ENCODE measurements around the gene SH2D6.
"Not testable (repeated sequence)": the region's sequence is repeated elsewhere in the genome, so short reads cannot be mapped to it uniquely, and the experiment has no call there.

The SH2D6 gene

DNA sequence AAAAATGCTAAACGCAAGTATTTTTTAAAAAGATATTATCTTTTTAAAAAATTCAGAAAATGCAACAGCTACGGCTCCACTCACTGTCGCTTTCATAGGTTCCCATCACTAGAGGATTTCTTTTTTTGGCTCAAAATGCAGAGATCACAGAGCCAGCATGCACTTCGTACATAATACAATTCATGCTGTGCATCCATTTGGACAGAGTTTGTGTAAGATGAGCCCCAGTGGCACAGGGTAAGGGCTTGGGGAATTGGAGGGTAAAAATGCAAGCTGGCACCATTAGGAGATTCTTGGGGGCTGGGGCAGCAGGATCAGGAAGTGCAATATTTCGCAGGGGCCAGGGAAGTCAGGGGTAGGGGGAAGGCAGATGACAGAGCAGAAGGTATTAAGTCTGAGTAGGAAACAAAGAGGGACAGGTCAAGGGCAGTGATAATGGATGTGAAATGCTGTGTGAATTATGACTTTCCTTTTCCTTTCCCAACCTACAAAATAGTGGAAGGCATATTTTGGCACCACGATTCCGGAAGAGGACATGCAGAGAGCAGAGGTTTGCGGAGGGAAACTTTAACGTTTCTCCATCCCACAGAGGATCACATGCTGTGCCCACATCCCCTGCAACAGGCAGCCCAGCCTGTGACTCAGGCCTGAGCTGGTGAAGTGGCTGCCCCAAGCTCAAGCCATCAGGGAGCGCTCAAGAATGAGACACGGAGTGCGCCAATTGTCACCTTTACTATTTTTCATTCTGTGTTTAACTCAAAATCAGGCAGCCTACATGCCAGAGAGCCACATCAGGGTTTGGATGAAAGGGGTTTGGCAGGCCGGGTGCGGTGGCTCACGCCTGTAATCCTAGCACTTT is 13.1 kb upstream of the SH2D6 start:
- TF ChIP-seq, protein P1, sequence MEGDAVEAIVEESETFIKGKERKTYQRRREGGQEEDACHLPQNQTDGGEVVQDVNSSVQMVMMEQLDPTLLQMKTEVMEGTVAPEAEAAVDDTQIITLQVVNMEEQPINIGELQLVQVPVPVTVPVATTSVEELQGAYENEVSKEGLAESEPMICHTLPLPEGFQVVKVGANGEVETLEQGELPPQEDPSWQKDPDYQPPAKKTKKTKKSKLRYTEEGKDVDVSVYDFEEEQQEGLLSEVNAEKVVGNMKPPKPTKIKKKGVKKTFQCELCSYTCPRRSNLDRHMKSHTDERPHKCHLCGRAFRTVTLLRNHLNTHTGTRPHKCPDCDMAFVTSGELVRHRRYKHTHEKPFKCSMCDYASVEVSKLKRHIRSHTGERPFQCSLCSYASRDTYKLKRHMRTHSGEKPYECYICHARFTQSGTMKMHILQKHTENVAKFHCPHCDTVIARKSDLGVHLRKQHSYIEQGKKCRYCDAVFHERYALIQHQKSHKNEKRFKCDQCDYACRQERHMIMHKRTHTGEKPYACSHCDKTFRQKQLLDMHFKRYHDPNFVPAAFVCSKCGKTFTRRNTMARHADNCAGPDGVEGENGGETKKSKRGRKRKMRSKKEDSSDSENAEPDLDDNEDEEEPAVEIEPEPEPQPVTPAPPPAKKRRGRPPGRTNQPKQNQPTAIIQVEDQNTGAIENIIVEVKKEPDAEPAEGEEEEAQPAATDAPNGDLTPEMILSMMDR (IDR thresholded peaks at IDR 0.05; ENCODE audit: borderline replicate concordance, insufficient read depth, low read depth, low read length) = no peak
- no peak overlapping the region for H3K4me3 ChIP-seq (ENCODE audit: low read depth, low read length)

DNA sequence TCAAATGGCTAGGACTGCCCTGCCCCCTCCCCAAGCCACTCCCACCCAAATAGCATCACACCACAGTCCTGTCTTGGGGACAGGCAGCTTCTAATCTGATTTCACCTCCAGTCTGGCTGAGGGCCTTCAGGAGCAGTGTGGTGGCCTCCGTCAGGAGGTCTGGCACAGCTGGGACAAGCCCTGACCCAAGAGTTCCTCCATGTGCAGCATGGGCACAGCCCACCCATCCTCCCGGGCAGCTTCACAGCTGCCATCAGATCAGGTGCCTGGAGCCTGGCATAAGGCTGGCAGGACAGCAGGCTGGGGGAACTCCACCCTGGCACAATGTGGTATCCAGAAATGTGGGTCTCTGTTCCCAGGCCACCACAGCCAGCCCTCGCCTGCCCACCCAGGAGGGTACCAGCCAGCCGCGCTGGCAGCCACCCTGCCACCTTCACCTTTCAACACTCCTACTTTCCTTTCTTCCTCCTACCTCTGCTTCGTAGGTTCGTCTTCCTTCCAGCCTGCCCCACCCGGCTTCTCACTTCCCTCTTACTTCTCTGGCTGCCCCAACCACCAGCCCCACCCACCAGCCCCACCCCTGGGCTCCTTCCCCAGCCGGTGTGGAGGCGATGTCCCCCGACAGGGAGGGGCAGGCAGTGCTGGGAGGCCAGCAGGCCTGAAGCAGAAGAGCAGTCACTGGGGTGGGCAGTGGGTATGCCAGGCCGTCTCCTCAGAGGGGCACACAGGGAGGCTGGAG is 8.5 kb upstream of the SH2D6 start, which contains the start of gene CAPG:
TSS of gene CAPG (minus strand) at position 522 of the 739 bp plus-strand sequence. CDS start 8,221 bp downstream, outside the sequence.
- H3K4me3 ChIP-seq (ENCODE audit: low read depth, low read length) = peak within 1 kb of the TSS; percentile 57
- TF ChIP-seq, protein P1 (IDR thresholded peaks at IDR 0.05; ENCODE audit: borderline replicate concordance, insufficient read depth, low read depth, low read length) = no peak

- TF ChIP-seq, protein P1 (IDR thresholded peaks at IDR 0.05; ENCODE audit: borderline replicate concordance, insufficient read depth, low read depth, low read length) = no peak
- H3K4me3 ChIP-seq (ENCODE audit: low read depth, low read length) = no peak overlapping the region
Measured at GRCh38 chr2:85410584-85411404, 7.7 kb upstream of the SH2D6 start.

DNA sequence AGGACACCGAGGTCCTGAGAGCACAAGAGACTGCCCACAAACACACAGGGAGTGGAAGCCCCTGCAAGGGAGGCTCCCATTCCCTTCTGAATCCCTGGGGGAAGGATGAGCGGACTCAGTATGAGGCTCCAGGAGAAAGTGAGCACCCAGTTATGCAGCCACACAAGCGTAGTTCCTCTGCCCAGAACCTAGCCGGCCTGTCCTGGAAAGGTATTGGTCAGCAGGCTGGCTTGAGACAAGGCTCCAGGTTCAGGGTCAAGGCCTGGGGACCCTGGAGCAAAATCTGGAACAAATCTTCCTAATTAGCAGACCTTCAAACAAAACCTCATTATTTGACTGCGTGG is 7.1 kb upstream of the SH2D6 start:
- H3K4me3 ChIP-seq (ENCODE audit: low read depth, low read length) = no peak overlapping the region
- TF ChIP-seq, protein P1 (IDR thresholded peaks at IDR 0.05; ENCODE audit: borderline replicate concordance, insufficient read depth, low read depth, low read length) = no peak

DNA sequence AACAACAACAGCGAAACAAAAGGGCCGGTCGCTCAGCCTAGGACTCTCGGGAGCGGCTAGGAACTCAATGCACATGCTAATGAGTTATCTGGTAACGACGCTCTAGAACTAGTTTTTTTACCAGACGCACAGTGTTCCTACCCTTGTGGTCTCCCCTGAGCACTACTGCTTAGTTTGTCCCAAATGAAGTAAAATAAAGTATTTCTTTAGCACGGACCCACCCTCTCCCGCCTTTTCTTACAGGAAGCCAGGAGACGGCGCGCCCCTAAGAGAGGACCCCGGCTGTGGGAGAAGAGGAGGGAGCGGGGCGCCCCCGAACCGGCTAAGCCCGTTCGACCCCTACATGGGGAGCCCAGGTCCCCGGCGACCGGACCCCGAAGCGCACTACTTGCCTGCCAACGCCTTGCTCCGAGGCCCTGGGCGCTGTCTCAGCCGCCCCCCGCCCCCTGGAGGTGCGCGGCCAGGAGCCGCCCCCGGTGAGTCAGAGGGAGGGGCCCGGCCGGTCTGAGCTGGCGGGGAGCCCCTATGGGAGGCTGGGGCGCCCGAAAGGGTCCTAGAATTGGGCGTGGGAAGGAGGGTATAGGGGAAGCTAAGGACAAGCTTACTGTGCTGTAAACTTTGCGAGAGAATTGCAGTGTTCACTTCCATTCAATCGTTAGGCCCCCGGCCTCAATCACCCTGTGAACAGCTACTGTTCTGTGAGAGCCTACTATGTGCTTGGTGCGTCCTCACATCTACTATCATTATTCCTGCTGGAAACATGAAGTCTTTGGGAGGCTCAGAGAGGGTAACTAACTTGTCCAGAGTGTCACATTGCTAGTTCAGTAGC is 4.7 kb upstream of the SH2D6 start:
- peak overlapping the region; percentile 3 for H3K4me3 ChIP-seq (ENCODE audit: low read depth, low read length)

DNA sequence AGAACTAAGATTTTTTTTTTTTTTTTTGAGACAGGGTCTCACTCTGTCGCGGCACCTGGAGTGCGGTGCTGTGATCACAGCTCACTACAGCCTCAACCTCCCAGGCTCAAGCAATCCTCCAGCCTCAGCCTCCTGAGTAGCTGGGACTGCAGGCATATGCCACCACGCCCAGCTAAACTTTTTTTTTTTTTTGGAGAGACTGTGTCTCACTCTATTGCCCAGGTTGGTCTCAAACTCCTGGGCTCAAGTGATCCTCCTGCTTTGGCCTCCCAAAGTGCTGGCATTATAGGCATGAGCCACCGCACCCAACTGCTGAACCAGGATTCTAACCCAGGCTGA is 4.1 kb upstream of the SH2D6 start:
- not testable (repeated sequence) for H3K4me3 ChIP-seq (ENCODE audit: low read depth, low read length)

More for the DNA sequence above, 4.7 kb upstream of the SH2D6 start:
- TF ChIP-seq, protein P1 (IDR thresholded peaks at IDR 0.05; ENCODE audit: borderline replicate concordance, insufficient read depth, low read depth, low read length) = no peak
